SK-N-SH treated with all-trans-retinoic acid at 6 μM for 48 hours (cell line): ENCODE measurements around the gene SHE.

Source experiments
- ATAC-seq: fragments of 200-7000 bp; cut with Tn5 transposase; 3 replicates; pipeline ENCODE4 v1.9.1; 2020; ENCODE audit warnings: mild to moderate bottlenecking, moderate library complexity
- ARNTL ChIP-seq: fragments of 450-650 bp; formaldehyde crosslinking; IDR thresholded peaks from 2 replicates; pipeline ENCODE4 v1.5.0; 2020; ENCODE audit warnings: low read depth, mild to moderate bottlenecking, moderate library complexity, borderline replicate concordance
- BACH2 ChIP-seq: fragments of 250-450 bp; sonication (Bioruptor Pico); IDR thresholded peaks from 2 replicates; pipeline ENCODE4 v1.9.0; 2021; ENCODE audit warnings: mild to moderate bottlenecking, borderline replicate concordance
- ESRRG ChIP-seq: fragments of 250-450 bp; sonication (Bioruptor Pico); IDR thresholded peaks from 2 replicates; pipeline ENCODE4 v1.6.1; 2021; ENCODE audit warnings: mild to moderate bottlenecking
- ISL1 ChIP-seq: fragments of 250-450 bp; sonication (Bioruptor Pico); IDR thresholded peaks from 2 replicates; pipeline ENCODE4 v2.1.2; 2022; ENCODE audit warnings: mild to moderate bottlenecking, moderate library complexity
- OSR1 ChIP-seq: fragments of 250-450 bp; sonication (Bioruptor Pico); IDR thresholded peaks from 2 replicates; pipeline ENCODE4 v1.8.0; 2022; ENCODE audit warnings: moderate library complexity, mild to moderate bottlenecking, inconsistent platforms
- PPARA ChIP-seq: fragments of 250-450 bp; sonication (Bioruptor Pico); IDR thresholded peaks from 2 replicates; pipeline ENCODE4 v1.5.0; 2020; ENCODE audit warnings: mild to moderate bottlenecking, borderline replicate concordance
- SNAI2 ChIP-seq: fragments of 250-450 bp; sonication (Bioruptor Pico); IDR thresholded peaks from 2 replicates; pipeline ENCODE4 v1.5.0; 2020; ENCODE audit warnings: mild to moderate bottlenecking, moderate library complexity
- TCF4 ChIP-seq: fragments of 250-450 bp; sonication (Bioruptor Pico); IDR thresholded peaks from 2 replicates; pipeline ENCODE4 v1.8.0; 2021; ENCODE audit warnings: mild to moderate bottlenecking, moderate library complexity, borderline replicate concordance
- TOX ChIP-seq: fragments of 250-450 bp; sonication (Bioruptor Pico); IDR thresholded peaks from 2 replicates; pipeline ENCODE4 v1.8.0; 2021; ENCODE audit warnings: mild to moderate bottlenecking, moderate library complexity, borderline replicate concordance
- ZC3H10 ChIP-seq: fragments of 250-450 bp; sonication (Bioruptor Pico); IDR thresholded peaks from 2 replicates; pipeline ENCODE4 v1.5.1; 2021; ENCODE audit warnings: mild to moderate bottlenecking, moderate library complexity
- ZFP3 ChIP-seq: fragments of 250-450 bp; sonication (Bioruptor Pico); IDR thresholded peaks from 2 replicates; pipeline ENCODE4 v1.5.0; 2020; ENCODE audit warnings: mild to moderate bottlenecking, moderate library complexity
- ZFP30 ChIP-seq: fragments of 450-650 bp; formaldehyde crosslinking; IDR thresholded peaks from 2 replicates; pipeline ENCODE4 v1.5.0; 2022; ENCODE audit warnings: mild to moderate bottlenecking, moderate library complexity
- ZNF565 ChIP-seq: fragments of 450-650 bp; formaldehyde crosslinking; conservative IDR thresholded peaks from 2 replicates; pipeline ENCODE4 v1.5.0; 2020; ENCODE audit warnings: low read depth, mild to moderate bottlenecking, moderate library complexity
- TF ChIP-seq, protein P1 (sequence below): fragments of 250-450 bp; sonication (Bioruptor Pico); IDR thresholded peaks from 2 replicates; pipeline ENCODE4 v1.5.1; 2021; ENCODE audit warnings: mild to moderate bottlenecking, moderate library complexity
- TF ChIP-seq, protein P2 (sequence below): fragments of 250-450 bp; sonication (Bioruptor Pico); IDR thresholded peaks from 2 replicates; pipeline ENCODE4 v1.5.1; 2020; ENCODE audit warnings: low read depth, mild to moderate bottlenecking, moderate library complexity
- TF ChIP-seq, protein P3 (sequence below): fragments of 250-450 bp; sonication (Bioruptor Pico); IDR thresholded peaks from 2 replicates; pipeline ENCODE4 v1.8.0; 2021; ENCODE audit warnings: low read depth, mild to moderate bottlenecking, moderate library complexity, borderline replicate concordance
- TF ChIP-seq, protein P4 (sequence below): fragments of 250-450 bp; sonication (Bioruptor Pico); IDR thresholded peaks from 2 replicates; pipeline ENCODE4 v1.8.0; 2020; ENCODE audit warnings: mild to moderate bottlenecking, moderate library complexity, borderline replicate concordance

The SHE gene

DNA sequence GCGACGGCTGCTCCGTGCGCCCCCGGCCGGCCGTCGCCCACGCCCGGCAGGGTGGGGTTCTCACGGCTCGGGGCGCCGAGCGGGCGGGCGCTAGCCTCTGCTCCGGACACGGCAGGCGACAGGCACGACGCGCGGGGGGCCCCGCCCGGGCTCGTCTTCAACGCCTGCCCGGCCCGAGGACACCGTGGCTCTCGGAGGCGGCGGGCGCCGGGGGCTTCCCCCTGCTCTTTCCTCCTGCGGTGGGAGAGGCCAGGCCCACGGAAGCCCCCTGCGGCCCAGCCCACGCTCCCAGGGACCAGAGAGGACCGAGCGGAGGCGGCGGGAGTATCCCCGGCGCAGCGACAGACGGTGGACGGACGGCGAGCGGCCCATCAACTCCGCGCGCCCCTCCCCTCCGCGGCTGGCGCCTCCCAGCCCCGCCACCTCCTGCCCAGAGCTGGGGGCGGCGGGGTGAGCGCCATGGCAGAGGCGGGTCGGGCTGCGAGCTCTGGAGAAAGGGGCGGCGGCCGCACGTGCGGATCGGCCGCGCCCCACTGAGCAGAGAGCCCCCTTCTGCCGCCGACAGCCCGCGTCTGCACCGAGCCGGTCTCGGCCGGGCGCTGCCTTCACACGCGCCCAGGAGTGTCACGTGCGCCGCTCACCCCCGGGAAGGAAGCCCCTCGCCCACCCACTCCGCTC, at the start of gene SHE, which contains the start of gene TDRD10:
Gene SHE, minus strand, starts transcription at position 347 of the 678 bp plus-strand sequence. CDS start 386 bp downstream, outside the sequence.
Gene TDRD10, plus strand, starts transcription at position 154 of the 678 bp plus-strand sequence. CDS start 4,685 bp downstream, outside the sequence.
- TF ChIP-seq PPARA (CRISPR knock-in tag) (no peak), ZFP3 (CRISPR knock-in tag) (no peak), ISL1 (CRISPR knock-in tag) (no peak), BACH2 (CRISPR knock-in tag) (no peak), ZNF565 (no peak), ZC3H10 (no peak)
- TF ChIP-seq, protein P1, sequence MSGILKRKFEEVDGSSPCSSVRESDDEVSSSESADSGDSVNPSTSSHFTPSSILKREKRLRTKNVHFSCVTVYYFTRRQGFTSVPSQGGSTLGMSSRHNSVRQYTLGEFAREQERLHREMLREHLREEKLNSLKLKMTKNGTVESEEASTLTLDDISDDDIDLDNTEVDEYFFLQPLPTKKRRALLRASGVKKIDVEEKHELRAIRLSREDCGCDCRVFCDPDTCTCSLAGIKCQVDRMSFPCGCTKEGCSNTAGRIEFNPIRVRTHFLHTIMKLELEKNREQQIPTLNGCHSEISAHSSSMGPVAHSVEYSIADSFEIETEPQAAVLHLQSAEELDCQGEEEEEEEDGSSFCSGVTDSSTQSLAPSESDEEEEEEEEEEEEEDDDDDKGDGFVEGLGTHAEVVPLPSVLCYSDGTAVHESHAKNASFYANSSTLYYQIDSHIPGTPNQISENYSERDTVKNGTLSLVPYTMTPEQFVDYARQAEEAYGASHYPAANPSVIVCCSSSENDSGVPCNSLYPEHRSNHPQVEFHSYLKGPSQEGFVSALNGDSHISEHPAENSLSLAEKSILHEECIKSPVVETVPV (CRISPR knock-in tag): no peak
- TF ChIP-seq, all 23 proteins: peak for 0
- no peak for ATAC-seq

DNA sequence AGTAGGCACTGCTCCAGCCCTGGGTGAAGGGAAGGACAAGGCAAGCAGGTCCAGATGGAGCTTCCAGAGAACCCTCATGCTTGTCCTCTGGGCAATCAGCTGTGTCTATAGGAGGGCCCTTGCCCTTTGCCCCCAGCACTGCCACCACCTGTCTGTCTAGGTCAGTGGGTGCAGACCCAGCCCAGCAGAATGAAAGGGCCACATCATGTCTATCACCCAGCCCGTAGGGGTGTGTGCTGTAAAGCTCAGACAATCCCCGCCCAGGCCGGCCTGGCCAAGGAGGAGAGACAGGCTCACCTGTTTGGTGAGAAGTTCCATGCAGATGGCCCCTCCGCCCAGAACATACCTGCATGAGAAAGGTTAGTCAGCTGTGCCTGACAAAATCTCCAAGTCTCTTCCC, 49.3 kb upstream of the SHE start:
- no peak for ATAC-seq

DNA sequence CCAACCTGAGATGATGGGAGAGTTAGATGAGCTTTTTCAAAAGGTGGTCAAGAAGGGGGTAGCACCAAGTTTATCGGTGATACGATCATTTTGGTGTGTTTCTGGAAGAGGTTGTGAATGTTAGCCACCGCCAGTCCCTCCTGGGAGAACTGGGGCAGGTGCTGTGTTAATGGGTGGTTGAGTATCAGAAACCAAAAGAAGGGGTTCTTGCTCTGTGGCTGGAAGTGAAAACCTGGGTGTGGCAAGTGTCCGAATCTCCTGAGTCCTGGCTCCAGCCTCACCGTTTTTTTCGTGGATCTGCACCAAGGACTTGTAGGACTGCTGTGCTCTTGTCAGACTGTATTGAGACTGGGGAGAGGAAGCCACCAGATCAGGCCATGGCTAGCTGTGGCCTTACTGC, 48.4 kb upstream of the SHE start:
- no peak for ATAC-seq
- no peak for TF ChIP-seq ZC3H10
- TF ChIP-seq, protein P2, sequence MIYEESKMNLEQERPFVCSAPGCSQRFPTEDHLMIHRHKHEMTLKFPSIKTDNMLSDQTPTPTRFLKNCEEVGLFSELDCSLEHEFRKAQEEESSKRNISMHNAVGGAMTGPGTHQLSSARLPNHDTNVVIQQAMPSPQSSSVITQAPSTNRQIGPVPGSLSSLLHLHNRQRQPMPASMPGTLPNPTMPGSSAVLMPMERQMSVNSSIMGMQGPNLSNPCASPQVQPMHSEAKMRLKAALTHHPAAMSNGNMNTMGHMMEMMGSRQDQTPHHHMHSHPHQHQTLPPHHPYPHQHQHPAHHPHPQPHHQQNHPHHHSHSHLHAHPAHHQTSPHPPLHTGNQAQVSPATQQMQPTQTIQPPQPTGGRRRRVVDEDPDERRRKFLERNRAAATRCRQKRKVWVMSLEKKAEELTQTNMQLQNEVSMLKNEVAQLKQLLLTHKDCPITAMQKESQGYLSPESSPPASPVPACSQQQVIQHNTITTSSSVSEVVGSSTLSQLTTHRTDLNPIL (CRISPR knock-in tag): no peak
- TF ChIP-seq OSR1: no peak
- TF ChIP-seq TOX: no peak
- TF ChIP-seq TCF4 (CRISPR knock-in tag): no peak
- no peak for TF ChIP-seq SNAI2 (CRISPR knock-in tag)
- TF ChIP-seq ZFP30 (CRISPR knock-in tag): no peak
- no peak for TF ChIP-seq ARNTL (CRISPR knock-in tag)
- no peak for TF ChIP-seq BACH2 (CRISPR knock-in tag)
- TF ChIP-seq, protein P3, sequence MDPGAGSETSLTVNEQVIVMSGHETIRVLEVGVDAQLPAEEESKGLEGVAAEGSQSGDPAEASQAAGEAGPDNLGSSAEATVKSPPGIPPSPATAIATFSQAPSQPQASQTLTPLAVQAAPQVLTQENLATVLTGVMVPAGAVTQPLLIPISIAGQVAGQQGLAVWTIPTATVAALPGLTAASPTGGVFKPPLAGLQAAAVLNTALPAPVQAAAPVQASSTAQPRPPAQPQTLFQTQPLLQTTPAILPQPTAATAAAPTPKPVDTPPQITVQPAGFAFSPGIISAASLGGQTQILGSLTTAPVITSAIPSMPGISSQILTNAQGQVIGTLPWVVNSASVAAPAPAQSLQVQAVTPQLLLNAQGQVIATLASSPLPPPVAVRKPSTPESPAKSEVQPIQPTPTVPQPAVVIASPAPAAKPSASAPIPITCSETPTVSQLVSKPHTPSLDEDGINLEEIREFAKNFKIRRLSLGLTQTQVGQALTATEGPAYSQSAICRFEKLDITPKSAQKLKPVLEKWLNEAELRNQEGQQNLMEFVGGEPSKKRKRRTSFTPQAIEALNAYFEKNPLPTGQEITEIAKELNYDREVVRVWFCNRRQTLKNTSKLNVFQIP (CRISPR knock-in tag): no peak

More for the DNA sequence above, 49.3 kb upstream of the SHE start:
- no peak for TF ChIP-seq PPARA (CRISPR knock-in tag)
- no peak for TF ChIP-seq OSR1
- TF ChIP-seq, protein P1 (CRISPR knock-in tag): no peak
- no peak for TF ChIP-seq SNAI2 (CRISPR knock-in tag)
- no peak for TF ChIP-seq ESRRG (CRISPR knock-in tag)
- TF ChIP-seq TOX: no peak
- no peak for TF ChIP-seq ARNTL (CRISPR knock-in tag)
- no peak for TF ChIP-seq ZFP30 (CRISPR knock-in tag)
- TF ChIP-seq, all 23 proteins: peak for 0

DNA sequence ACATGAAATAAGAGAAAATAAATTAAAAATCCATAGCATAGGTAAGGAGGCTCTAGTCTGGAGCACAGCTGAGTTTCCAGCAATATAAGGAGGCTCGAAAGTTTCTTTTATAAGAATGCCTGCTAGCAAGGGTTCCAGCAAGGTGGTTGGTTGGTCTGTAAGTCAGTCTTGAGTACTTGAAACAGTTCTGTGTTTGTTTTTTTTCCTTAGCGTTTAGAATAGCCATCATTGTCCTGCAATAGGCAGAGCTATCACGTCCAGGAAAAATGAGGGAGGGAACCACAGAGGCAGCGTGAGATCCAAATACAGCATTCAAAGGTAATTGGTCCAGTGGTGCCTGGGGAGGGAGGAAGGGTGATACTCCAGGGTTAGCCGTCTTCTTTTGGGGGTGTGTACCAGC, 47.9 kb upstream of the SHE start:
- ATAC-seq: no peak
- TF ChIP-seq TOX (no peak), ZFP3 (CRISPR knock-in tag) (no peak), ESRRG (CRISPR knock-in tag) (no peak), TCF4 (CRISPR knock-in tag) (no peak)
- TF ChIP-seq, protein P4, sequence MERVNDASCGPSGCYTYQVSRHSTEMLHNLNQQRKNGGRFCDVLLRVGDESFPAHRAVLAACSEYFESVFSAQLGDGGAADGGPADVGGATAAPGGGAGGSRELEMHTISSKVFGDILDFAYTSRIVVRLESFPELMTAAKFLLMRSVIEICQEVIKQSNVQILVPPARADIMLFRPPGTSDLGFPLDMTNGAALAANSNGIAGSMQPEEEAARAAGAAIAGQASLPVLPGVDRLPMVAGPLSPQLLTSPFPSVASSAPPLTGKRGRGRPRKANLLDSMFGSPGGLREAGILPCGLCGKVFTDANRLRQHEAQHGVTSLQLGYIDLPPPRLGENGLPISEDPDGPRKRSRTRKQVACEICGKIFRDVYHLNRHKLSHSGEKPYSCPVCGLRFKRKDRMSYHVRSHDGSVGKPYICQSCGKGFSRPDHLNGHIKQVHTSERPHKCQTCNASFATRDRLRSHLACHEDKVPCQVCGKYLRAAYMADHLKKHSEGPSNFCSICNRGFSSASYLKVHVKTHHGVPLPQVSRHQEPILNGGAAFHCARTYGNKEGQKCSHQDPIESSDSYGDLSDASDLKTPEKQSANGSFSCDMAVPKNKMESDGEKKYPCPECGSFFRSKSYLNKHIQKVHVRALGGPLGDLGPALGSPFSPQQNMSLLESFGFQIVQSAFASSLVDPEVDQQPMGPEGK (CRISPR knock-in tag): no peak
